HepG2 (cell line): ENCODE measurements around the gene EPN2. TPM values are rescaled to one million over a fixed set of nuclear protein-coding genes. Genes with fewer than 3 reads are reported as not detected.

Experiments
- ARNT ChIP-seq: fragments of 450-650 bp; IDR thresholded peaks from 2 replicates; pipeline ENCODE4 v1.6.1; 2017
- ATF5 ChIP-seq: sonication (generic); formaldehyde crosslinking; IDR thresholded peaks from 2 replicates; pipeline ENCODE4 v1.4.0; 2020; ENCODE audit warnings: mild to moderate bottlenecking, low read depth, missing genetic modification reagents
- EZH2 ChIP-seq: conservative IDR thresholded peaks from 2 replicates; pipeline ENCODE4 v1.6.1; 2012; ENCODE audit warnings: mild to moderate bottlenecking, low read depth, low read length, moderate library complexity
- NCOR1 ChIP-seq: fragments of 200-600 bp; sonication (generic); IDR thresholded peaks from 2 replicates; pipeline ENCODE4 v1.7.0; 2017; ENCODE audit warnings: antibody characterized with exemption, low read length, borderline replicate concordance
- NFYC ChIP-seq: IDR thresholded peaks from 2 replicates; pipeline ENCODE4 v1.6.1; 2016; ENCODE audit warnings: missing genetic modification reagents, missing compliant biosample characterization
- RAD21 ChIP-seq: fragments of 450-650 bp; formaldehyde crosslinking; IDR thresholded peaks from 2 replicates; pipeline ENCODE4 v1.5.0; 2020; ENCODE audit warnings: mild to moderate bottlenecking
- SMARCE1 ChIP-seq: fragments of 450-650 bp; IDR thresholded peaks from 2 replicates; pipeline ENCODE4 v1.6.1; 2017; ENCODE audit warnings: borderline replicate concordance
- SPEN ChIP-seq: sonication (generic); formaldehyde crosslinking; IDR thresholded peaks from 2 replicates; pipeline ENCODE4 v1.5.1; 2020; ENCODE audit warnings: low read depth, mild to moderate bottlenecking, missing genetic modification reagents
- ZBED4 ChIP-seq: sonication (generic); formaldehyde crosslinking; IDR thresholded peaks from 2 replicates; pipeline ENCODE4 v1.4.0; 2020; ENCODE audit warnings: missing genetic modification reagents, borderline replicate concordance
- ZHX1 ChIP-seq: sonication (generic); formaldehyde crosslinking; IDR thresholded peaks from 2 replicates; pipeline ENCODE4 v1.8.1; 2022; ENCODE audit warnings: low read depth, mild to moderate bottlenecking, missing genetic modification reagents
- ZNF296 ChIP-seq: sonication (generic); formaldehyde crosslinking; conservative IDR thresholded peaks from 2 replicates; pipeline ENCODE4 v1.5.0; 2020; ENCODE audit warnings: mild to moderate bottlenecking, missing genetic modification reagents
- ZNF430 ChIP-seq: sonication (generic); formaldehyde crosslinking; IDR thresholded peaks from 2 replicates; pipeline ENCODE4 v1.9.0; 2021; ENCODE audit warnings: mild to moderate bottlenecking, missing genetic modification reagents
- ZSCAN20 ChIP-seq: sonication (generic); formaldehyde crosslinking; IDR thresholded peaks from 2 replicates; pipeline ENCODE4 v1.4.0; 2020; ENCODE audit warnings: missing genetic modification reagents, mild to moderate bottlenecking, borderline replicate concordance
- polyA plus RNA-seq, 8 experiments: library from polyadenylated mRNA; depleted of rRNA in 3 of 8; stranded (reverse) in 7 of 8; unstranded in 1 of 8; fragments of >200 nt; fragmentation: Illumina TruSeq in 4 of 8; extraction: Trizol in 4 of 8; gene quantifications; 2 replicates each; pipeline versions ENCODE4 v1.2.1 to v1.2.3, GENCODE V29; 2011 to 2016; ENCODE audit warnings: low read depth in 4 of 8, missing spikeins in 1 of 8, mixed read lengths in 1 of 8; ENCODE audit not compliant: insufficient read depth in 1 of 8
- total RNA-seq, 5 experiments: library from RNA; depleted of rRNA; stranded (reverse); fragments of >200 nt; fragmentation: Illumina TruSeq; extraction: Trizol; gene quantifications; 2 replicates each; pipeline ENCODE4 v1.2.3, GENCODE V29; 2016; ENCODE audit warnings: low read depth in 1 of 5
- TF ChIP-seq, protein P1 (sequence below): IDR thresholded peaks from 2 replicates; pipeline ENCODE4 v1.4.0; 2020; ENCODE audit warnings: mild to moderate bottlenecking, missing genetic modification reagents
- TF ChIP-seq, protein P2 (sequence below): sonication (generic); formaldehyde crosslinking; IDR thresholded peaks from 2 replicates; pipeline ENCODE4 v1.4.0; 2020; ENCODE audit warnings: missing genetic modification reagents, mild to moderate bottlenecking, borderline replicate concordance

EPN2 gene
- total and polyA plus RNA-seq, 2 of the 13 experiments (the other 11 are each of a cell fraction or from before 2014, with no cell fraction given) = 7.8 to 19.2 TPM

- TF ChIP-seq, protein P1, sequence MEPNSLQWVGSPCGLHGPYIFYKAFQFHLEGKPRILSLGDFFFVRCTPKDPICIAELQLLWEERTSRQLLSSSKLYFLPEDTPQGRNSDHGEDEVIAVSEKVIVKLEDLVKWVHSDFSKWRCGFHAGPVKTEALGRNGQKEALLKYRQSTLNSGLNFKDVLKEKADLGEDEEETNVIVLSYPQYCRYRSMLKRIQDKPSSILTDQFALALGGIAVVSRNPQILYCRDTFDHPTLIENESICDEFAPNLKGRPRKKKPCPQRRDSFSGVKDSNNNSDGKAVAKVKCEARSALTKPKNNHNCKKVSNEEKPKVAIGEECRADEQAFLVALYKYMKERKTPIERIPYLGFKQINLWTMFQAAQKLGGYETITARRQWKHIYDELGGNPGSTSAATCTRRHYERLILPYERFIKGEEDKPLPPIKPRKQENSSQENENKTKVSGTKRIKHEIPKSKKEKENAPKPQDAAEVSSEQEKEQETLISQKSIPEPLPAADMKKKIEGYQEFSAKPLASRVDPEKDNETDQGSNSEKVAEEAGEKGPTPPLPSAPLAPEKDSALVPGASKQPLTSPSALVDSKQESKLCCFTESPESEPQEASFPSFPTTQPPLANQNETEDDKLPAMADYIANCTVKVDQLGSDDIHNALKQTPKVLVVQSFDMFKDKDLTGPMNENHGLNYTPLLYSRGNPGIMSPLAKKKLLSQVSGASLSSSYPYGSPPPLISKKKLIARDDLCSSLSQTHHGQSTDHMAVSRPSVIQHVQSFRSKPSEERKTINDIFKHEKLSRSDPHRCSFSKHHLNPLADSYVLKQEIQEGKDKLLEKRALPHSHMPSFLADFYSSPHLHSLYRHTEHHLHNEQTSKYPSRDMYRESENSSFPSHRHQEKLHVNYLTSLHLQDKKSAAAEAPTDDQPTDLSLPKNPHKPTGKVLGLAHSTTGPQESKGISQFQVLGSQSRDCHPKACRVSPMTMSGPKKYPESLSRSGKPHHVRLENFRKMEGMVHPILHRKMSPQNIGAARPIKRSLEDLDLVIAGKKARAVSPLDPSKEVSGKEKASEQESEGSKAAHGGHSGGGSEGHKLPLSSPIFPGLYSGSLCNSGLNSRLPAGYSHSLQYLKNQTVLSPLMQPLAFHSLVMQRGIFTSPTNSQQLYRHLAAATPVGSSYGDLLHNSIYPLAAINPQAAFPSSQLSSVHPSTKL = peak; percentile 6; the same call in 1 of the 2 replicates
- TF ChIP-seq RAD21 (CRISPR knock-in tag) = peak; percentile 99
- peak; percentile 51; the same call in 1 of the 2 replicates for TF ChIP-seq ZNF430 (CRISPR knock-in tag)
- no peak for TF ChIP-seq NCOR1
- TF ChIP-seq ZSCAN20 (CRISPR knock-in tag) = no peak
- TF ChIP-seq, protein P2, sequence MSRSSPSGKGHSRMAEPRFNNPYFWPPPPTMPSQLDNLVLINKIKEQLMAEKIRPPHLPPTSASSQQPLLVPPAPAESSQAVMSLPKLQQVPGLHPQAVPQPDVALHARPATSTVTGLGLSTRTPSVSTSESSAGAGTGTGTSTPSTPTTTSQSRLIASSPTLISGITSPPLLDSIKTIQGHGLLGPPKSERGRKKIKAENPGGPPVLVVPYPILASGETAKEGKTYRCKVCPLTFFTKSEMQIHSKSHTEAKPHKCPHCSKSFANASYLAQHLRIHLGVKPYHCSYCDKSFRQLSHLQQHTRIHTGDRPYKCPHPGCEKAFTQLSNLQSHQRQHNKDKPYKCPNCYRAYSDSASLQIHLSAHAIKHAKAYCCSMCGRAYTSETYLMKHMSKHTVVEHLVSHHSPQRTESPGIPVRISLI (CRISPR knock-in tag) = peak; percentile 3; the same call in 1 of the 2 replicates
- TF ChIP-seq NFYC (CRISPR knock-in tag) = no peak; the same call in 1 of the 2 replicates
- no peak for TF ChIP-seq EZH2
- peak; percentile 50; the same call in 1 of the 2 replicates for TF ChIP-seq ZHX1 (CRISPR knock-in tag)
- no peak for TF ChIP-seq SPEN (CRISPR knock-in tag)
- TF ChIP-seq ARNT = no peak
- TF ChIP-seq ZNF296 (CRISPR knock-in tag) = peak; percentile 48; the same call in 1 of the 2 replicates
- TF ChIP-seq ATF5 (CRISPR knock-in tag) = no peak
- TF ChIP-seq SMARCE1 = no peak
- TF ChIP-seq ZBED4 (CRISPR knock-in tag) = peak; percentile 60; the same call in 1 of the 2 replicates
Measured at GRCh38 chr17:19362277-19363113, 125.3 kb downstream of the EPN2 start, which contains the start of gene B9D1 (continued).
